ENCODE results near the gene DCLK2. TPM values are rescaled to one million over a fixed set of nuclear protein-coding genes. Genes with fewer than 3 reads are reported as not detected.

DCLK2 gene
- total RNA-seq, 6 donors from 2014 or later, result 2.1 to 16.8 (median 3.3) TPM

GRCh38 chr4:150080337-150080736 lies 2.1 kb downstream of the DCLK2 start:
- WGBS, 2 donors, result 71 to 77% methylated on average over 5 of the region's 5 CpGs
- Histone ChIP-seq H3K36me3 (no peaks in the 10 kb centered on the region), H3K4me1 (peaks cover 11 to 35% (median 15%) of the 10 kb centered on the region in 4 donors), H3K4me3 (no peak overlapping the region), H3K9me3 (no peaks in the 10 kb centered on the region), H3K27me3 (peaks cover 0 to 13% (median 0%) of the 10 kb centered on the region in 4 donors), H3K27ac (no peak overlapping the region)
- DNase-seq (no peak), ATAC-seq (ENCODE audit: low FRiP score in 2 of 2) (no peak)
- TF ChIP-seq EP300 (IDR thresholded peaks at IDR 0.05), result no peak
- TF ChIP-seq POLR2AphosphoS5 (IDR thresholded peaks at IDR 0.05), result no peak
- TF ChIP-seq, protein P1, sequence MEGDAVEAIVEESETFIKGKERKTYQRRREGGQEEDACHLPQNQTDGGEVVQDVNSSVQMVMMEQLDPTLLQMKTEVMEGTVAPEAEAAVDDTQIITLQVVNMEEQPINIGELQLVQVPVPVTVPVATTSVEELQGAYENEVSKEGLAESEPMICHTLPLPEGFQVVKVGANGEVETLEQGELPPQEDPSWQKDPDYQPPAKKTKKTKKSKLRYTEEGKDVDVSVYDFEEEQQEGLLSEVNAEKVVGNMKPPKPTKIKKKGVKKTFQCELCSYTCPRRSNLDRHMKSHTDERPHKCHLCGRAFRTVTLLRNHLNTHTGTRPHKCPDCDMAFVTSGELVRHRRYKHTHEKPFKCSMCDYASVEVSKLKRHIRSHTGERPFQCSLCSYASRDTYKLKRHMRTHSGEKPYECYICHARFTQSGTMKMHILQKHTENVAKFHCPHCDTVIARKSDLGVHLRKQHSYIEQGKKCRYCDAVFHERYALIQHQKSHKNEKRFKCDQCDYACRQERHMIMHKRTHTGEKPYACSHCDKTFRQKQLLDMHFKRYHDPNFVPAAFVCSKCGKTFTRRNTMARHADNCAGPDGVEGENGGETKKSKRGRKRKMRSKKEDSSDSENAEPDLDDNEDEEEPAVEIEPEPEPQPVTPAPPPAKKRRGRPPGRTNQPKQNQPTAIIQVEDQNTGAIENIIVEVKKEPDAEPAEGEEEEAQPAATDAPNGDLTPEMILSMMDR (IDR thresholded peaks at IDR 0.05), result no peak
- TF ChIP-seq POLR2A (IDR thresholded peaks at IDR 0.05), result no peak

DNA sequence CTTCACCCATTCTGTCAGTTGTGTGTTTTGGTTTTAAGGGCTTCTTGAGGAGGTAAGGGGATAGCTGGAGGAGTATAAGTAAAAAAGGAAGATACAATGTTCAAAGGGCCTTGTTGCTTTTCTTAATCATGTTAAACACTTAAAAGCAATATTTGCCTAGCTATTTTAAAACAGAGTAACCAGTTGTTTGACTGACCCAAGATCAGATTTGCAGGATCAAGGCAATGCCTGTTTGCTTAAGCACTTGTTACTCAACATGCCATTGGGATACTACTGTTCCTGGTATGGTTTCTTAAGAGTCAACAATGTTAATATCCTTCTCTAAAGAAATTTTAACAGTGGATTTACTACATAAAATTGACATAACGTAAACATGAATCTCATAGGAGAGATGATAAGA lies 2.6 kb downstream of the DCLK2 start:
- H3K27ac ChIP-seq, result no peak overlapping the region
- peaks cover 11 to 35% (median 15%) of the 10 kb centered on the region in 4 donors for H3K4me1 ChIP-seq
- DNase-seq, result no peak
- TF ChIP-seq POLR2A (IDR thresholded peaks at IDR 0.05), result no peak
- TF ChIP-seq EP300 (IDR thresholded peaks at IDR 0.05), result no peak
- TF ChIP-seq POLR2AphosphoS5 (IDR thresholded peaks at IDR 0.05), result no peak
- TF ChIP-seq, protein P1 (IDR thresholded peaks at IDR 0.05), result no peak
- H3K4me3 ChIP-seq, result no peak overlapping the region
- ATAC-seq (ENCODE audit: low FRiP score in 2 of 2), result no peak
- WGBS, 2 donors, result 36 to 52% methylated on average over 1 of the region's 1 CpG
- no peaks in the 10 kb centered on the region for H3K9me3 ChIP-seq
- H3K27me3 ChIP-seq, result peaks cover 0 to 13% (median 0%) of the 10 kb centered on the region in 4 donors
- no peaks in the 10 kb centered on the region for H3K36me3 ChIP-seq

GRCh38 chr4:150082241-150082640 lies 4.0 kb downstream of the DCLK2 start:
- DNase-seq (no peak), ATAC-seq (ENCODE audit: low FRiP score in 2 of 2) (no peak)
- Histone ChIP-seq H3K27ac (no peak overlapping the region), H3K27me3 (peaks cover 0 to 13% (median 0%) of the 10 kb centered on the region in 4 donors), H3K4me3 (no peak overlapping the region), H3K4me1 (peaks cover 11 to 34% (median 15%) of the 10 kb centered on the region in 4 donors), H3K36me3 (no peaks in the 10 kb centered on the region), H3K9me3 (no peaks in the 10 kb centered on the region)
- TF ChIP-seq, protein P1 (IDR thresholded peaks at IDR 0.05), result no peak
- no peak for TF ChIP-seq POLR2A (IDR thresholded peaks at IDR 0.05)
- TF ChIP-seq POLR2AphosphoS5 (IDR thresholded peaks at IDR 0.05), result no peak
- 32 to 33% methylated on average over 1 of the region's 1 CpG for WGBS, 2 donors

DNA sequence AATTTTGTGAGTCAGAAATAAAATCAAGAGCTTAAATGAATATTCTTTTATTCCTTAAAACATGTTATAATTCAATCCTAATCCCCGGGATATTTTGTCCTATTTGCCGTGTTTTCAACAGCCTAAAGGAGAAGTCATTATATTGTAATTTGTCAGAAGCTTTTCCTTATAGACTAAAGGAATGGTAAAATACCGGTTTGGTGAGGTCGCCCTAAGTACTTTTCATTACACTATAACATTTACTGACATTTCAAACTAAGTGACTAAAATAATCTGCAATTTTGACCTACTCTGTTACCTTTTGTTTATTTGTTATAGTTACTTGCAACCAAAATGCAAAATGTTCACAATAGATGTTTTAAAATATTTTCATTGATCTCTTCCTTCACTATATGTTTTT lies 8.8 kb downstream of the DCLK2 start:
- Histone ChIP-seq H3K4me3 (no peak overlapping the region), H3K27me3 (no peaks in the 10 kb centered on the region), H3K36me3 (no peaks in the 10 kb centered on the region), H3K9me3 (no peaks in the 10 kb centered on the region), H3K4me1 (no peaks in the 10 kb centered on the region), H3K27ac (no peak overlapping the region)
- WGBS, 2 donors, result 56 to 60% methylated on average over 4 of the region's 4 CpGs
- TF ChIP-seq POLR2A (IDR thresholded peaks at IDR 0.05), result no peak
- no peak for TF ChIP-seq POLR2AphosphoS5 (IDR thresholded peaks at IDR 0.05)
- no peak for TF ChIP-seq EP300 (IDR thresholded peaks at IDR 0.05)
- TF ChIP-seq, protein P1 (IDR thresholded peaks at IDR 0.05), result no peak
- ATAC-seq (ENCODE audit: low FRiP score in 2 of 2), result no peak
- DNase-seq, result no peak

GRCh38 chr4:150089732-150090131 lies 11.5 kb downstream of the DCLK2 start:
- Histone ChIP-seq H3K4me1 (no peaks in the 10 kb centered on the region), H3K4me3 (no peak overlapping the region), H3K36me3 (no peaks in the 10 kb centered on the region), H3K9me3 (no peaks in the 10 kb centered on the region), H3K27ac (no peak overlapping the region), H3K27me3 (no peaks in the 10 kb centered on the region)
- ATAC-seq (ENCODE audit: low FRiP score in 2 of 2) (no peak), DNase-seq (no peak)
- TF ChIP-seq, protein P1 (IDR thresholded peaks at IDR 0.05), result no peak
- TF ChIP-seq EP300 (IDR thresholded peaks at IDR 0.05) (no peak), POLR2A (IDR thresholded peaks at IDR 0.05) (no peak), POLR2AphosphoS5 (IDR thresholded peaks at IDR 0.05) (no peak)
- 83 to 88% methylated on average over 5 of the region's 5 CpGs for WGBS, 2 donors

Data from upper lobe of left lung (tissue), 6 donors.